Calu3 (cell line): Measurements from ENCODE around the gene DPM1. TPM values are rescaled to one million over a fixed set of nuclear protein-coding genes. Genes with fewer than 3 reads are reported as not detected.

Experiments
- BruUV-seq: library from RNA; stranded (reverse); fragments of 400-500 nt; replicated peaks from 2 replicates; lab custom pipeline; 2021; lab: Mats Ljungman, UMichigan
- CTCF ChIA-PET: fragments of 300-600 bp; sonication (Branson Sonifier 250); formaldehyde crosslinking; loops from one replicate; lab custom pipeline; 2022; ENCODE audit warnings: antibody characterized with exemption; lab: Charles Lee
- DNase-seq: peaks from one replicate; pipeline ENCODE4 v3.0.0; 2022
- H3K27ac Mint-ChIP-seq: one replicate; pipeline ENCODE4 v1.8.0; 2022; ENCODE audit warnings: mixed read lengths; ENCODE audit not compliant: unreplicated experiment
- H3K27me3 Mint-ChIP-seq: one replicate; pipeline ENCODE4 v1.8.0; 2022; ENCODE audit warnings: mixed read lengths; ENCODE audit not compliant: unreplicated experiment
- H3K36me3 Mint-ChIP-seq: one replicate; pipeline ENCODE4 v1.8.0; 2022; ENCODE audit warnings: mild to moderate bottlenecking, moderate library complexity, mixed read lengths; ENCODE audit not compliant: insufficient read depth, unreplicated experiment
- H3K4me1 Mint-ChIP-seq: one replicate; pipeline ENCODE4 v1.8.0; 2022; ENCODE audit warnings: mild to moderate bottlenecking, low read depth, mixed read lengths; ENCODE audit not compliant: unreplicated experiment
- H3K4me3 Mint-ChIP-seq: one replicate; pipeline ENCODE4 v1.8.0; 2022; ENCODE audit warnings: mild to moderate bottlenecking, low read depth, moderate library complexity, mixed read lengths; ENCODE audit not compliant: unreplicated experiment
- H3K9me3 Mint-ChIP-seq: one replicate; pipeline ENCODE4 v1.8.0; 2022; ENCODE audit warnings: low read depth, mixed read lengths; ENCODE audit not compliant: unreplicated experiment
- intact Hi-C: fragments of 100-400 bp; cut with micrococcal nuclease; formaldehyde crosslinking; loops from one replicate; pipeline ENCODE4 v1.10.0; 2022; ENCODE audit not compliant: unreplicated experiment
- total RNA-seq: library from RNA; stranded (reverse); gene quantifications from 2 replicates; pipeline ENCODE4 v1.2.3, GENCODE V29; 2022
- TF ChIP-seq, protein P1 (sequence below): fragments of 200-600 bp; IDR thresholded peaks from one replicate; pipeline ENCODE4 v1.8.0; 2022; ENCODE audit warnings: antibody characterized with exemption; ENCODE audit not compliant: unreplicated experiment

DPM1 gene
- total RNA-seq, 1 experiment from 2014 or later: 89.1 TPM

DNA sequence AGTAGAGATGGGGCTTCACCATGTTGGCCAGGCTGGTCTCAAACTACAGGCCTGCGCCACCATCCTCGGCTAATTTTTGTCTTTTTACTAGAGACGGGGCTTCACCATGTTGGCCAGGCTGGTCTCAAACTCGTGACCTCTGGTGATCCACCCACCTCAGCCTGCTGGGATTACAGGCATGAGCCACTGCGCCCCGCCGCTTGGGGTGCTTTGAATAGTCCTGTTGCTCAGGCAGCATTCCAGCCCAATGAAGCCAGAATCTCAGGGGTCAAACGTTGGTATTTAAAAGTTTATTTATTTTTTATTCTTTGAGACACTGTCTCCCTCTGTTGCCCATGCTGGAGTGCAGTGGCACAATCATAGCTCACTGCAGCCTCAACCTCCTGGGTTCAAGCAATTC lies 11.6 kb upstream of the DPM1 start:
- TF ChIP-seq, protein P1, sequence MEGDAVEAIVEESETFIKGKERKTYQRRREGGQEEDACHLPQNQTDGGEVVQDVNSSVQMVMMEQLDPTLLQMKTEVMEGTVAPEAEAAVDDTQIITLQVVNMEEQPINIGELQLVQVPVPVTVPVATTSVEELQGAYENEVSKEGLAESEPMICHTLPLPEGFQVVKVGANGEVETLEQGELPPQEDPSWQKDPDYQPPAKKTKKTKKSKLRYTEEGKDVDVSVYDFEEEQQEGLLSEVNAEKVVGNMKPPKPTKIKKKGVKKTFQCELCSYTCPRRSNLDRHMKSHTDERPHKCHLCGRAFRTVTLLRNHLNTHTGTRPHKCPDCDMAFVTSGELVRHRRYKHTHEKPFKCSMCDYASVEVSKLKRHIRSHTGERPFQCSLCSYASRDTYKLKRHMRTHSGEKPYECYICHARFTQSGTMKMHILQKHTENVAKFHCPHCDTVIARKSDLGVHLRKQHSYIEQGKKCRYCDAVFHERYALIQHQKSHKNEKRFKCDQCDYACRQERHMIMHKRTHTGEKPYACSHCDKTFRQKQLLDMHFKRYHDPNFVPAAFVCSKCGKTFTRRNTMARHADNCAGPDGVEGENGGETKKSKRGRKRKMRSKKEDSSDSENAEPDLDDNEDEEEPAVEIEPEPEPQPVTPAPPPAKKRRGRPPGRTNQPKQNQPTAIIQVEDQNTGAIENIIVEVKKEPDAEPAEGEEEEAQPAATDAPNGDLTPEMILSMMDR: no peak
- no peaks in the 10 kb centered on the region for H3K4me1 Mint-ChIP-seq
- intact Hi-C loops: no loop called here
- no TSS peak for BruUV-seq
- no peaks in the 10 kb centered on the region for H3K9me3 Mint-ChIP-seq
- CTCF ChIA-PET: interaction anchor here (0.7 kb wide), 1 partner anchor 11 kb away, joined by 3 read pairs; no protein-coding TSS in a partner anchor
- H3K36me3 Mint-ChIP-seq: no peaks in the 10 kb centered on the region
- H3K4me3 Mint-ChIP-seq: no peak overlapping the region
- H3K27ac Mint-ChIP-seq: no peak overlapping the region
- no peak for DNase-seq
- peaks cover 79% of the 10 kb centered on the region for H3K27me3 Mint-ChIP-seq

DNA sequence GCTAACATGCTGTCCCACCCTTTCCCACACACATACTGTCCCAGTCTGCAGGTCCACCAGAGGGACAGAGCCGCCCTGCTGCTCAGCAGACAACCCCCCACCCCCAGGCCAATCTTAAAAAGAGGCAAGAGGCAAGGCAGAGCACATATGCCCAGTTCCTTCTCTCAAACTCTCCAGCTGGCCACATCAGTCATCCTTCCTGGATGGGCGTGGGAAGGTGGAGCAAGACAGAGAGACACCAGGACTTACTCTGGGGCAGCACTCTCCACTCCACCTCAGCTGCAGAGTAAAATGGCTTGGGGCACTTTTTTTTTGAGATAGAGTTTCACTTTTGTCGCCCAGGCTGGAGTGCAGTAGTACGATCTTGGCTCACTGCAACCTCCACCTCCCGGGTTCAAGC lies 11.1 kb upstream of the DPM1 start:
- intact Hi-C loops: no loop called here

DNA sequence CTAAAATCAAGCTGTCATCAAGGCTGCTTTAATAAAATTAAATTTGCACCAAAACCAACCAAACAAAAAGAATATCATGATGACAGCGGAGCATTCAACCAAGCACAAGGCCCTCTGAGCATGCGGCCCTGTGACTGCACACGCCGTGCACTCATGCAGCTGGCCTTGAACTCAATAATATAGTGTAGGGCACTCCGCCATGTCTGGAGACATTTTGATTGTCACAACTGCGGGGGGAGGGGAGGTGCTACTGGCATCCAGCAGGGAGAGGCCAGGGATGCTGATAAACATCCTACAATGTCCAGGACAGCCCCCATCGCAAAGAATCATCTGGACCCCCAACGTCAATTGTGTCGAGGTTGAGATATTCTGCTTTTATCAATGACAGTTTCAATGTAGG lies 10.0 kb upstream of the DPM1 start:
- DNase-seq: no peak
- H3K9me3 Mint-ChIP-seq: no peaks in the 10 kb centered on the region
- intact Hi-C loops: no loop called here
- CTCF ChIA-PET: no interaction called here
- no peaks in the 10 kb centered on the region for H3K36me3 Mint-ChIP-seq
- H3K4me3 Mint-ChIP-seq: no peak overlapping the region
- BruUV-seq: no TSS peak
- H3K27ac Mint-ChIP-seq: no peak overlapping the region
- H3K4me1 Mint-ChIP-seq: no peaks in the 10 kb centered on the region
- peaks cover 74% of the 10 kb centered on the region for H3K27me3 Mint-ChIP-seq
- TF ChIP-seq, protein P1: no peak

More for the DNA sequence above, 11.1 kb upstream of the DPM1 start:
- Mint-ChIP-seq H3K27ac (no peak overlapping the region), H3K36me3 (no peaks in the 10 kb centered on the region), H3K4me3 (no peak overlapping the region), H3K27me3 (peaks cover 79% of the 10 kb centered on the region), H3K9me3 (no peaks in the 10 kb centered on the region), H3K4me1 (no peaks in the 10 kb centered on the region)
- CTCF ChIA-PET: no interaction called here
- DNase-seq: no peak
- TF ChIP-seq, protein P1: no peak
- BruUV-seq: no TSS peak

DNA sequence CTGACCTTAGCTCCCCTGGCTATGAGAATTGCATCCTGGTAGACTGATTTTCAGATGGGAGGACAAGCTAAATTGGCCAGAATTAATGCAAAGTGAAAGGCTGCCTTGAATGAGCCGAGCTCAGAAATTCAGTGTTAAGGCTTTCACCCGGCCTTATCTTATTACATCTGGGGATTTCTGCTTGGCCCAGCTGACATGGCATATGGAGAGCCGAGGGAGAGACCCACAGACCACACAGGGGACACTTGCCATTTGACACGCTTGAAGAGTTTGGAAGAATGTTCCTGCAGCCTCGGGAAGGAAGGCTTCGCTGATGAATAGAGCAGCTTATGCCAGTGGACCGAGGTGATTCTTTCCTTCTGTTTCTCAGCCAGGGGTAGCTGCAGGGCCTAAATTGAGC lies 9.3 kb upstream of the DPM1 start:
- BruUV-seq: no TSS peak
- Mint-ChIP-seq H3K4me3 (no peak overlapping the region), H3K9me3 (no peaks in the 10 kb centered on the region), H3K27ac (no peak overlapping the region), H3K4me1 (no peaks in the 10 kb centered on the region), H3K27me3 (peaks cover 67% of the 10 kb centered on the region), H3K36me3 (peaks cover 6% of the 10 kb centered on the region)
- CTCF ChIA-PET: no interaction called here
- no peak for DNase-seq
- TF ChIP-seq, protein P1: no peak
- intact Hi-C loops: no loop called here
